Measurements from ENCODE around the gene MYLIP.

The MYLIP gene

GRCh38 chr6:16137451-16137801, 8.5 kb downstream of the MYLIP start:
- no peak for TF ChIP-seq CTCF (IDR thresholded peaks at IDR 0.05; ENCODE audit: borderline replicate concordance, insufficient read depth, low read depth, low read length)
- no peak overlapping the region for H3K4me3 ChIP-seq (ENCODE audit: low read depth, low read length)

- H3K4me3 ChIP-seq (ENCODE audit: low read depth, low read length) = no peak overlapping the region
- TF ChIP-seq CTCF (IDR thresholded peaks at IDR 0.05; ENCODE audit: borderline replicate concordance, insufficient read depth, low read depth, low read length) = no peak
These were observed 10.7 kb downstream of the MYLIP start for GRCh38 chr6:16139556-16139955.

GRCh38 chr6:16140607-16141006, 11.7 kb downstream of the MYLIP start:
- no peak for TF ChIP-seq CTCF (IDR thresholded peaks at IDR 0.05; ENCODE audit: borderline replicate concordance, insufficient read depth, low read depth, low read length)

GRCh38 chr6:16141514-16141913, 12.6 kb downstream of the MYLIP start:
- no peak overlapping the region for H3K4me3 ChIP-seq (ENCODE audit: low read depth, low read length)
- TF ChIP-seq CTCF (IDR thresholded peaks at IDR 0.05; ENCODE audit: borderline replicate concordance, insufficient read depth, low read depth, low read length) = no peak

More at GRCh38 chr6:16140607-16141006, 11.7 kb downstream of the MYLIP start:
- H3K4me3 ChIP-seq (ENCODE audit: low read depth, low read length) = no peak overlapping the region

- TF ChIP-seq CTCF (IDR thresholded peaks at IDR 0.05; ENCODE audit: borderline replicate concordance, insufficient read depth, low read depth, low read length) = no peak
- H3K4me3 ChIP-seq (ENCODE audit: low read depth, low read length) = no peak overlapping the region
These were observed 16.2 kb downstream of the MYLIP start for GRCh38 chr6:16145038-16145437.

GRCh38 chr6:16146028-16146427, 17.1 kb downstream of the MYLIP start:
- no peak overlapping the region for H3K4me3 ChIP-seq (ENCODE audit: low read depth, low read length)
- TF ChIP-seq CTCF (IDR thresholded peaks at IDR 0.05; ENCODE audit: borderline replicate concordance, insufficient read depth, low read depth, low read length) = no peak

GRCh38 chr6:16146527-16146955, 17.7 kb downstream of the MYLIP start:
- TF ChIP-seq CTCF (IDR thresholded peaks at IDR 0.05; ENCODE audit: borderline replicate concordance, insufficient read depth, low read depth, low read length) = no peak
- no peak overlapping the region for H3K4me3 ChIP-seq (ENCODE audit: low read depth, low read length)
